Caco-2 (cell line): Measurements from ENCODE around the gene ZBTB3. TPM values are rescaled to one million over a fixed set of nuclear protein-coding genes. Genes with fewer than 3 reads are reported as not detected.

Source experiments
- BruUV-seq: library from RNA; stranded (reverse); fragments of 400-500 nt; replicated peaks from 2 replicates; lab custom pipeline; 2021; lab: Mats Ljungman, UMichigan
- CTCF ChIA-PET: fragments of 300-600 bp; sonication (Branson Sonifier 250); formaldehyde crosslinking; loops from one replicate; lab custom pipeline; 2022; ENCODE audit warnings: antibody characterized with exemption; lab: Charles Lee
- POLR2A ChIA-PET: fragments of 300-600 bp; sonication (Branson Sonifier 250); formaldehyde crosslinking; loops from one replicate; lab custom pipeline; 2022; ENCODE audit warnings: antibody characterized with exemption; lab: Charles Lee
- DNase-seq, 2 experiments: peaks; one replicate each; pipeline versions ENCODE4 v3.0.0 to v3.0.0-alpha.2; 2020 to 2022
- H3K27me3 ChIP-seq: replicated peaks from 2 replicates; pipeline ENCODE4 v1.6.0; 2011; ENCODE audit warnings: low read length; ENCODE audit not compliant: control insufficient read depth, insufficient read depth
- H3K36me3 ChIP-seq: 2 replicates; pipeline ENCODE4 v1.5.1; 2011; ENCODE audit warnings: low read length; ENCODE audit not compliant: control insufficient read depth, insufficient read depth
- H3K4me1 ChIP-seq: fragments of 250-450 bp; sonication (Bioruptor Pico); 2 replicates; pipeline ENCODE4 v1.5.1; 2020; ENCODE audit warnings: mild to moderate bottlenecking
- H3K4me3 ChIP-seq: 2 replicates; pipeline ENCODE4 v1.5.1; 2011; ENCODE audit warnings: low read depth, mild to moderate bottlenecking, control low read depth, low read length
- H3K9me3 ChIP-seq: fragments of 250-450 bp; sonication (Bioruptor Pico); 2 replicates; pipeline ENCODE4 v1.5.1; 2020; ENCODE audit warnings: mild to moderate bottlenecking, moderate library complexity
- H3K27ac Mint-ChIP-seq: one replicate; pipeline ENCODE4 v1.8.0; 2022; ENCODE audit warnings: mixed read lengths; ENCODE audit not compliant: unreplicated experiment
- H3K27me3 Mint-ChIP-seq: one replicate; pipeline ENCODE4 v1.8.0; 2022; ENCODE audit warnings: mixed read lengths; ENCODE audit not compliant: insufficient read depth, unreplicated experiment
- H3K36me3 Mint-ChIP-seq: one replicate; pipeline ENCODE4 v1.8.0; 2022; ENCODE audit warnings: mild to moderate bottlenecking, mixed read lengths; ENCODE audit not compliant: insufficient read depth, unreplicated experiment
- H3K4me1 Mint-ChIP-seq: one replicate; pipeline ENCODE4 v1.8.0; 2022; ENCODE audit warnings: low read depth, mixed read lengths; ENCODE audit not compliant: unreplicated experiment
- H3K4me3 Mint-ChIP-seq: one replicate; pipeline ENCODE4 v1.8.0; 2022; ENCODE audit warnings: mild to moderate bottlenecking, moderate library complexity, mixed read lengths; ENCODE audit not compliant: unreplicated experiment
- H3K9me3 Mint-ChIP-seq: one replicate; pipeline ENCODE4 v1.8.0; 2022; ENCODE audit warnings: mixed read lengths; ENCODE audit not compliant: unreplicated experiment
- intact Hi-C: fragments of 100-400 bp; cut with micrococcal nuclease; formaldehyde crosslinking; loops from one replicate; pipeline ENCODE4 v1.10.0; 2022; ENCODE audit not compliant: unreplicated experiment
- total RNA-seq: library from RNA; stranded (reverse); gene quantifications from 2 replicates; pipeline ENCODE4 v1.2.3, GENCODE V29; 2022
- TF ChIP-seq, protein P1 (sequence below), 2 experiments: fragments of 200-600 bp in 1 of 2; IDR thresholded peaks; 1 replicate in 1 of 2; 2 replicates in 1 of 2; pipeline versions ENCODE4 v1.5.1 to v1.8.0; 2011 to 2022; ENCODE audit warnings: antibody characterized with exemption in 1 of 2, control low read depth in 1 of 2, inconsistent platforms in 1 of 2, low read depth in 1 of 2, low read length in 1 of 2, mild to moderate bottlenecking in 1 of 2, moderate library complexity in 1 of 2; ENCODE audit not compliant: insufficient read depth in 1 of 2, severe bottlenecking in 1 of 2, unreplicated experiment in 1 of 2

ZBTB3 gene
- total RNA-seq, 1 experiment from 2014 or later = 8.2 TPM

- Mint-ChIP-seq H3K27me3 (no peaks in the 10 kb centered on the region), H3K4me3 (peak within 1 kb of the TSS; percentile 99), H3K36me3 (peaks cover 87% of the 10 kb centered on the region), H3K4me1 (peaks cover 25% of the 10 kb centered on the region), H3K27ac (peak within 1 kb of the TSS; percentile 98), H3K9me3 (no peaks in the 10 kb centered on the region)
- Histone ChIP-seq H3K4me1 (peaks cover 20% of the 10 kb centered on the region), H3K4me3 (peak within 1 kb of the TSS; percentile 94), H3K36me3 (no peaks in the 10 kb centered on the region), H3K9me3 (no peaks in the 10 kb centered on the region), H3K27me3 (no peaks in the 10 kb centered on the region)
- TF ChIP-seq, protein P1, sequence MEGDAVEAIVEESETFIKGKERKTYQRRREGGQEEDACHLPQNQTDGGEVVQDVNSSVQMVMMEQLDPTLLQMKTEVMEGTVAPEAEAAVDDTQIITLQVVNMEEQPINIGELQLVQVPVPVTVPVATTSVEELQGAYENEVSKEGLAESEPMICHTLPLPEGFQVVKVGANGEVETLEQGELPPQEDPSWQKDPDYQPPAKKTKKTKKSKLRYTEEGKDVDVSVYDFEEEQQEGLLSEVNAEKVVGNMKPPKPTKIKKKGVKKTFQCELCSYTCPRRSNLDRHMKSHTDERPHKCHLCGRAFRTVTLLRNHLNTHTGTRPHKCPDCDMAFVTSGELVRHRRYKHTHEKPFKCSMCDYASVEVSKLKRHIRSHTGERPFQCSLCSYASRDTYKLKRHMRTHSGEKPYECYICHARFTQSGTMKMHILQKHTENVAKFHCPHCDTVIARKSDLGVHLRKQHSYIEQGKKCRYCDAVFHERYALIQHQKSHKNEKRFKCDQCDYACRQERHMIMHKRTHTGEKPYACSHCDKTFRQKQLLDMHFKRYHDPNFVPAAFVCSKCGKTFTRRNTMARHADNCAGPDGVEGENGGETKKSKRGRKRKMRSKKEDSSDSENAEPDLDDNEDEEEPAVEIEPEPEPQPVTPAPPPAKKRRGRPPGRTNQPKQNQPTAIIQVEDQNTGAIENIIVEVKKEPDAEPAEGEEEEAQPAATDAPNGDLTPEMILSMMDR (IDR thresholded peaks at IDR 0.05; ENCODE audit: insufficient read depth in 1 of 2, low read depth in 1 of 2, low read length in 1 of 2, severe bottlenecking in 1 of 2, unreplicated experiment in 1 of 2) = no peak
- BruUV-seq = no TSS peak
- intact Hi-C loops = loop anchor here (2.0 to 10.0 kb wide), 2 partner anchors 15 to 127 kb away; no protein-coding TSS in a partner anchor
- ChIA-PET CTCF (interaction anchor here (0.7 to 4.0 kb wide), 8 partner anchors 21 to 167 kb away, joined by 3 to 21 read pairs (median 4); partner anchors contain the start of genes EEF1G, POLR2G, TMEM179B and ZBTB3), POLR2A (interaction anchor here (0.5 to 4.8 kb wide), 29 partner anchors 9 to 1303 kb away, joined by 3 to 71 read pairs (median 8); partner anchors contain the start of genes B3GAT3, BSCL2, C11orf98 and CSKMT)
- peak; percentile 99 for DNase-seq
These were observed 26.6 kb downstream of the ZBTB3 start, which contains the start of gene HNRNPUL2 for GRCh38 chr11:62727165-62727871. TSS of gene HNRNPUL2 (minus strand) at chr11:62727457. CDS start at chr11:62727156, 301 bp downstream.

GRCh38 chr11:62726915-62727164 is 27.1 kb downstream of the ZBTB3 start:
- Histone ChIP-seq H3K4me3 (peak overlapping the region; percentile 94), H3K4me1 (peaks cover 25% of the 10 kb centered on the region), H3K27me3 (no peaks in the 10 kb centered on the region), H3K9me3 (no peaks in the 10 kb centered on the region), H3K36me3 (0 out of 2 replicates have a peak, but pooled peaks cover 1% of the 10 kb centered on the region)
- DNase-seq = no peak
- ChIA-PET CTCF (interaction anchor here (0.8 to 4.0 kb wide), 6 partner anchors 27 to 166 kb away, joined by 3 to 21 read pairs (median 4); partner anchors contain the start of genes EEF1G, POLR2G, TMEM179B and ZBTB3), POLR2A (interaction anchor here (0.5 to 4.8 kb wide), 25 partner anchors 9 to 1304 kb away, joined by 3 to 71 read pairs (median 8); partner anchors contain the start of genes BSCL2, C11orf98, CSKMT and EEF1G)
- peak overlapping the region; percentile 98 for H3K27ac Mint-ChIP-seq
- intact Hi-C loops = loop anchor here (2.0 to 10.0 kb wide), 2 partner anchors 14 to 128 kb away; no protein-coding TSS in a partner anchor
- BruUV-seq = no TSS peak
- H3K36me3 Mint-ChIP-seq = peaks cover 88% of the 10 kb centered on the region
- H3K9me3 Mint-ChIP-seq = no peaks in the 10 kb centered on the region
- peaks cover 30% of the 10 kb centered on the region for H3K4me1 Mint-ChIP-seq
- peak overlapping the region; percentile 99 for H3K4me3 Mint-ChIP-seq
- TF ChIP-seq, protein P1 (IDR thresholded peaks at IDR 0.05; ENCODE audit: insufficient read depth in 1 of 2, low read depth in 1 of 2, low read length in 1 of 2, severe bottlenecking in 1 of 2, unreplicated experiment in 1 of 2) = no peak
- H3K27me3 Mint-ChIP-seq = no peaks in the 10 kb centered on the region
